Testis (tissue), 3 donors: ENCODE results near the gene TULP1. TPM values are rescaled to one million over a fixed set of nuclear protein-coding genes. Genes with fewer than 3 reads are reported as not detected.

Source experiments
- DNase-seq: peaks from one replicate; pipeline ENCODE4 v3.0.0-alpha.2; 2019
- H3K27ac ChIP-seq, 2 donors: fragments of 200-600 bp; sonication (generic); one replicate each; pipeline ENCODE4 v1.5.1; 2019
- H3K27me3 ChIP-seq: fragments of 200-600 bp; sonication (generic); one replicate; pipeline ENCODE4 v1.5.1; 2019
- H3K36me3 ChIP-seq: fragments of 200-600 bp; sonication (generic); one replicate; pipeline ENCODE4 v1.5.1; 2017; ENCODE audit warnings: low read depth; ENCODE audit errors: missing control alignments
- H3K4me1 ChIP-seq: fragments of 200-600 bp; sonication (generic); one replicate; pipeline ENCODE4 v1.5.1; 2019
- H3K4me3 ChIP-seq, 2 donors: fragments of 200-600 bp; sonication (generic); one replicate each; pipeline ENCODE4 v1.5.1; 2017 to 2019
- H3K9me3 ChIP-seq: fragments of 200-600 bp; sonication (generic); one replicate; pipeline ENCODE4 v1.5.1; 2017
- POLR2A ChIP-seq: fragments of 450-650 bp; IDR thresholded peaks from one replicate; pipeline ENCODE4 v1.6.1; 2017; ENCODE audit warnings: antibody characterized with exemption, mild to moderate bottlenecking, moderate library complexity
- WGBS, 2 donors: methylation state at CpG; one replicate each; pipeline ENCODE4 v1.1.5; 2018; 5-methylcytosine and 5-hydroxymethylcytosine counted together
- intact Hi-C: fragments of 100-400 bp; cut with DNase I; formaldehyde crosslinking; loops from one replicate; pipeline ENCODE4 v1.15.1; 2023; ENCODE audit warnings: low total_unique reads
- polyA plus RNA-seq: library from polyadenylated mRNA; stranded (reverse); fragments of 350-450 nt; fragmentation: Illumina TruSeq; extraction: RNeasy Lipid Tissue Mini Kit (QIAGEN cat#74804); gene quantifications from one replicate; pipeline ENCODE4 v1.2.3, GENCODE V29; 2014; ENCODE audit warnings: low read depth, low replicate concordance; ENCODE audit not compliant: insufficient read depth
- total RNA-seq, 2 donors: library from RNA; depleted of rRNA; stranded (reverse); fragments of >200 nt; gene quantifications; one replicate each; pipeline ENCODE4 v1.2.3, GENCODE V29; 2016
- TF ChIP-seq, protein P1 (sequence below), 3 experiments: fragments of 450-650 bp in 2 of 3; fragments of 200-600 bp in 1 of 3; sonication (generic) in 1 of 3; IDR thresholded peaks; one replicate each; pipeline ENCODE4 v1.5.1; 2016 to 2019; ENCODE audit warnings: antibody characterized with exemption in 3 of 3, mild to moderate bottlenecking in 2 of 3, moderate library complexity in 1 of 3

Gene TULP1
- total and polyA plus RNA-seq, 3 donors from 2014 or later = 0.53 to 2.4 (median 0.87) TPM

GRCh38 chr6:35477551-35478179 lies 35.0 kb downstream of the TULP1 start:
- DNase-seq = no peak
- Histone ChIP-seq H3K9me3 (no peaks in the 10 kb centered on the region), H3K27me3 (no peaks in the 10 kb centered on the region), H3K27ac (no peak overlapping the region), H3K4me3 (no peak overlapping the region), H3K4me1 (peaks cover 8% of the 10 kb centered on the region), H3K36me3 (no peaks in the 10 kb centered on the region)
- TF ChIP-seq, protein P1, sequence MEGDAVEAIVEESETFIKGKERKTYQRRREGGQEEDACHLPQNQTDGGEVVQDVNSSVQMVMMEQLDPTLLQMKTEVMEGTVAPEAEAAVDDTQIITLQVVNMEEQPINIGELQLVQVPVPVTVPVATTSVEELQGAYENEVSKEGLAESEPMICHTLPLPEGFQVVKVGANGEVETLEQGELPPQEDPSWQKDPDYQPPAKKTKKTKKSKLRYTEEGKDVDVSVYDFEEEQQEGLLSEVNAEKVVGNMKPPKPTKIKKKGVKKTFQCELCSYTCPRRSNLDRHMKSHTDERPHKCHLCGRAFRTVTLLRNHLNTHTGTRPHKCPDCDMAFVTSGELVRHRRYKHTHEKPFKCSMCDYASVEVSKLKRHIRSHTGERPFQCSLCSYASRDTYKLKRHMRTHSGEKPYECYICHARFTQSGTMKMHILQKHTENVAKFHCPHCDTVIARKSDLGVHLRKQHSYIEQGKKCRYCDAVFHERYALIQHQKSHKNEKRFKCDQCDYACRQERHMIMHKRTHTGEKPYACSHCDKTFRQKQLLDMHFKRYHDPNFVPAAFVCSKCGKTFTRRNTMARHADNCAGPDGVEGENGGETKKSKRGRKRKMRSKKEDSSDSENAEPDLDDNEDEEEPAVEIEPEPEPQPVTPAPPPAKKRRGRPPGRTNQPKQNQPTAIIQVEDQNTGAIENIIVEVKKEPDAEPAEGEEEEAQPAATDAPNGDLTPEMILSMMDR (IDR thresholded peaks at IDR 0.05) = no peak
- no peak for TF ChIP-seq POLR2A
- 93 to 98% methylated on average over 5 of the region's 5 CpGs for WGBS, 2 donors
- intact Hi-C loops = no loop called here

- Histone ChIP-seq H3K4me3 (no peak overlapping the region), H3K27ac (no peak overlapping the region), H3K9me3 (no peaks in the 10 kb centered on the region), H3K4me1 (peaks cover 12% of the 10 kb centered on the region), H3K27me3 (no peaks in the 10 kb centered on the region), H3K36me3 (no peaks in the 10 kb centered on the region)
- TF ChIP-seq, protein P1 (IDR thresholded peaks at IDR 0.05) = no peak
- no peak for TF ChIP-seq POLR2A
- intact Hi-C loops = no loop called here
- WGBS, 2 donors = 86 to 90% methylated on average over 6 to 8 of the region's 8 CpGs
- DNase-seq = no peak
Observed at GRCh38 chr6:35477028-35477427, 35.7 kb downstream of the TULP1 start.

DNA sequence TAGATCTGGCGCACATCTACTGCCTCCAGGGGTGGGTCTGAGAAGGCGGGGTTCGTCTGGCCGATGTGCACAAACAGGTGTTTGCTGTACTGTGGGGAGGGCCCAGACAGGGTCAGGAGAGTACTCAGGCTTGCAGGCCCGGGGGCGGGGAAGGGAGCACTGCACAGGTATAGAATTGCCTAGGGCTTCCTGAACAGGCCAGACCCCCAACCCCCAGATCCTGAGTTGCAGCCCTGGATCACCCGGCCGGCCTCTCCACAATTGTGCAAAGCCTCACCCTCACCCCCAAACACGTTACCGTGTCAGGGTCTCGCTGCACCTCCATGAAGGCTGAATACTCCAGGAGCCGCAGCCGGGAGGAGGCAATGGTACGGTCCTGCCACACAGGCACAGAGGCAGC lies 36.7 kb downstream of the TULP1 start:
- H3K4me3 ChIP-seq = no peak overlapping the region
- 84 to 96% methylated on average over 5 to 14 of the region's 14 CpGs for WGBS, 2 donors
- intact Hi-C loops = no loop called here
- no peaks in the 10 kb centered on the region for H3K9me3 ChIP-seq
- no peaks in the 10 kb centered on the region for H3K27me3 ChIP-seq
- H3K4me1 ChIP-seq = peaks cover 16% of the 10 kb centered on the region
- no peak overlapping the region for H3K27ac ChIP-seq
- no peak for DNase-seq
- no peaks in the 10 kb centered on the region for H3K36me3 ChIP-seq
- TF ChIP-seq, protein P1 (IDR thresholded peaks at IDR 0.05) = no peak
- no peak for TF ChIP-seq POLR2A

- 60 to 75% methylated on average over 1 to 4 of the region's 4 CpGs for WGBS, 2 donors
Observed at GRCh38 chr6:35475573-35475972, 37.1 kb downstream of the TULP1 start.

More at GRCh38 chr6:35475573-35475972, 37.1 kb downstream of the TULP1 start:
- no peak for DNase-seq
- no peak overlapping the region for H3K27ac ChIP-seq
- TF ChIP-seq, protein P1 (IDR thresholded peaks at IDR 0.05) = no peak
- TF ChIP-seq POLR2A = no peak
- no peak overlapping the region for H3K4me3 ChIP-seq
- peaks cover 14% of the 10 kb centered on the region for H3K4me1 ChIP-seq
- intact Hi-C loops = no loop called here
- no peaks in the 10 kb centered on the region for H3K9me3 ChIP-seq
- H3K36me3 ChIP-seq = no peaks in the 10 kb centered on the region
- no peaks in the 10 kb centered on the region for H3K27me3 ChIP-seq
